Epithelial cell of esophagus (primary cell): Measurements from ENCODE around the gene ZNRF1.

Experiments used
- DNase-seq: peaks from one replicate; pipeline ENCODE4 v3.0.0; 2010; ENCODE audit warnings: low read depth
- H3K4me3 ChIP-seq: 2 replicates; pipeline ENCODE4 v1.5.1; 2011; ENCODE audit warnings: mild to moderate bottlenecking, low read length, control low read depth
- TF ChIP-seq, protein P1 (sequence below): IDR thresholded peaks from 2 replicates; pipeline ENCODE4 v1.5.1; 2011; ENCODE audit warnings: low read depth, mild to moderate bottlenecking, low read length, control low read depth, inconsistent platforms; ENCODE audit not compliant: insufficient read depth; ENCODE audit errors: missing control alignments

Gene ZNRF1

DNA sequence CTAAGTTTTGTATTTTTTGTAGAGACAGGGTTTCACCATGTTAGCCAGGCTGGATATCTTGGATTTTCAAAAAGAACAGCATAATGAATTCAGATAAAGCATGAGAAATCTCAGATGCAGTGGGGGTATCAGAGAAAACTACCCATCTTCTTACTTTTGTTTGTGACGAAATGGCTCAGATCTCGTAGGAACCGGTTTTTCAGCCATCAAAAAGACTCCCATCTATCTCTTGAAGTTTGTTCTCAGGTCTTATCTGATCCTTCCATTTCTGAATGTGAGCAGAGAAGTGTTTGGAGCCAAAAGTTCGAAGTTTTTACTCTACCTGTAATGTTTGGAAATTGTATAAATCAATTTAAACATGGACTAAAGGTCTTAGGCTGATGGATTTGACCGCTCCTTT is 60.6 kb downstream of the ZNRF1 start:
- H3K4me3 ChIP-seq = no peak overlapping the region
- TF ChIP-seq, protein P1, sequence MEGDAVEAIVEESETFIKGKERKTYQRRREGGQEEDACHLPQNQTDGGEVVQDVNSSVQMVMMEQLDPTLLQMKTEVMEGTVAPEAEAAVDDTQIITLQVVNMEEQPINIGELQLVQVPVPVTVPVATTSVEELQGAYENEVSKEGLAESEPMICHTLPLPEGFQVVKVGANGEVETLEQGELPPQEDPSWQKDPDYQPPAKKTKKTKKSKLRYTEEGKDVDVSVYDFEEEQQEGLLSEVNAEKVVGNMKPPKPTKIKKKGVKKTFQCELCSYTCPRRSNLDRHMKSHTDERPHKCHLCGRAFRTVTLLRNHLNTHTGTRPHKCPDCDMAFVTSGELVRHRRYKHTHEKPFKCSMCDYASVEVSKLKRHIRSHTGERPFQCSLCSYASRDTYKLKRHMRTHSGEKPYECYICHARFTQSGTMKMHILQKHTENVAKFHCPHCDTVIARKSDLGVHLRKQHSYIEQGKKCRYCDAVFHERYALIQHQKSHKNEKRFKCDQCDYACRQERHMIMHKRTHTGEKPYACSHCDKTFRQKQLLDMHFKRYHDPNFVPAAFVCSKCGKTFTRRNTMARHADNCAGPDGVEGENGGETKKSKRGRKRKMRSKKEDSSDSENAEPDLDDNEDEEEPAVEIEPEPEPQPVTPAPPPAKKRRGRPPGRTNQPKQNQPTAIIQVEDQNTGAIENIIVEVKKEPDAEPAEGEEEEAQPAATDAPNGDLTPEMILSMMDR = no peak
- no peak for DNase-seq

DNA sequence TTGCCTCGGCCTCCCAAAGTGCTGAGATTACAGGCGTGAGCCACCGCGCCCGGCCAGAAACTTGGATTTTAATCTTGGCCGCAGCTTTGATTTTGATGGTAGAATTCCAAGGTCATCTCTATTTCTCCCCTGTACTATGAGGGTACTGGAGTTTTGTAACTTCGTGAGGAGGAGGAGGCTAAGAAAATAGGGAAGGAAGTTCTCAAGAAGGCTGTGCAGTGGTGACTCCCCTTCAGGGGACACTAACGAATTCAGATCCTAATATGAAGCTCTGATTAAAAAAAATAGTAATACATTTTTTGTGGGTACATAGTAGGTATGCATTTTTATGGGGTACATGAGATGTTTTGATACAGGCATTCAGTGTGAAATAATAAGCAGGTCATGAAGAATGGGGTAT is 61.9 kb downstream of the ZNRF1 start:
- no peak overlapping the region for H3K4me3 ChIP-seq
- no peak for DNase-seq
- TF ChIP-seq, protein P1 = no peak

DNA sequence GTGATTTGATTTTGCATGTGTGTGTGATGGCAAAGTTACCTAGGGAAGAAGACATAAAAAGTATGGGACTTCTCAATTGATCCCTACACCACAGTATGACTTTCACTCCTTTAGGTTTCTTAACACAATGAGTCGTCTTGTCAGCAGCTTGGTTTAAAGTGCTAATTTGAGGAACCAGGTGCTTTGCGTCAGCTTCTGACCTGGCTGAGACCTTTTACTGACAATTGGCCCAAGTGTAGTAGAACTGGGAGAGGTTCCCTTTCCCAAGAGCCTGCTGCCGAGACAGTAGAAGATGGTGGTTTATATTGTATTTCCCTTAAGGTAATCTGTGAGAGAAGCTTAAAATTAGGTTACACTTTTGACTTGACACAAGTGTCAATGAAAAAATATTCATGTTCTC is 62.8 kb downstream of the ZNRF1 start:
- TF ChIP-seq, protein P1 = no peak
- no peak for DNase-seq
- no peak overlapping the region for H3K4me3 ChIP-seq

DNA sequence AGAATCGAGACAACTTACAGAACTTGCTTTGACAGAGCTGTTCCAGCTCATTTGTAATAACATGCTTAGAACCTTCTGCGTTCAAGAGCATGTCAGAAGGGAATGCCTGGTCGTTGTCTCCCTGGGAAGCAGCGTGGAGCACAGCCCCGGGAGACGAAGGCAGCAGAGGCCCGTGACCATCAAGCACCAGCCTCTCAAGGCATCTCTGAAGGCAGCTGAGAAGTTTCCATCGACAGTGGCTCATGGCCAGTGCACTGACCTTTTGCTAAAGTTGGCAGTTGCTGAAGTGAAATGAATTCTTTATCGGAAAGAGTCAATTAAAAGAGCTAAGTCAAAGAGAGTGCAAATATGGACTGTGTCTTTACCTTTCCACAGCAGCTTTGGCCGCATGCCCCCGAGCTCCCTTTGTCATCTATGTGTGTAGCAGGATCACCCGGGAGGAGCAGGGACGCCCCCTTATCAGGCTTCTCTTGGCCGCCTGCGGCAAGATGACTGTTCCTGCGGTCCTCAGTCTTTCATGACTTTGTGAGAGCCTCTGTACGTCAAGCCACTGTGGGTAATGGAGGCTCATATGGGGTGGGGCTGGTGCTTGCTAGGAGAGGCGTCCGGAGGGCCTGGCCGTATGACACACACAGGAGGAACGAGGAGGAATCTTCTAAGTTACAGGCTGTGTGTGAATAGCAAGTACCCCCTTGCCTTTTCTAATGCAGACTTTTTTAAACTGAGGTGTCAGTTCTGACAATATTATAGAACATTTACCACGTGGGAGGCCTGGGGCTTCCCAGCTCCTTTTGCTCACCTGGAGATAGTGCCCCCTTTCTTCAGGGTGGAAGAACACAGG is 63.5 kb downstream of the ZNRF1 start:
- H3K4me3 ChIP-seq = no peak overlapping the region
- DNase-seq = no peak
- TF ChIP-seq, protein P1 = no peak

DNA sequence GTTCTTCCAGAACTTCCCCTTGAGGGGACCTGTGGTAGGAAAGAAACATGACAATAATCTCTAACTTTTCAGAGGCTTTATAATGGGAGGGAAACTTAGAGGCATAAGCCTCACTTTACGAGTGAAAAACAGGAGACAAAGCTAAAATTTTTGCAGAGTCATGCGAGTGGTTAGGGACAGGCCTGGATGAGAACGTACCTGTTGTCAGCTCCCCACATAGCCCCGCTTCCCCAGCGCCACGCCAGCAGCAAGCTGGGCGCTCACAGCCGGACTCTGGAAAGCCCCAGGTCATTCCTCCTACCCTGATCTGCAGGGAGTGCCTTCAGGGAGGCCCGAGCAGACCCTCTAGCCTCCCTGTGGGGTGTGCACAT is 64.1 kb downstream of the ZNRF1 start:
- H3K4me3 ChIP-seq = no peak overlapping the region
- DNase-seq = no peak
- TF ChIP-seq, protein P1 = no peak

DNA sequence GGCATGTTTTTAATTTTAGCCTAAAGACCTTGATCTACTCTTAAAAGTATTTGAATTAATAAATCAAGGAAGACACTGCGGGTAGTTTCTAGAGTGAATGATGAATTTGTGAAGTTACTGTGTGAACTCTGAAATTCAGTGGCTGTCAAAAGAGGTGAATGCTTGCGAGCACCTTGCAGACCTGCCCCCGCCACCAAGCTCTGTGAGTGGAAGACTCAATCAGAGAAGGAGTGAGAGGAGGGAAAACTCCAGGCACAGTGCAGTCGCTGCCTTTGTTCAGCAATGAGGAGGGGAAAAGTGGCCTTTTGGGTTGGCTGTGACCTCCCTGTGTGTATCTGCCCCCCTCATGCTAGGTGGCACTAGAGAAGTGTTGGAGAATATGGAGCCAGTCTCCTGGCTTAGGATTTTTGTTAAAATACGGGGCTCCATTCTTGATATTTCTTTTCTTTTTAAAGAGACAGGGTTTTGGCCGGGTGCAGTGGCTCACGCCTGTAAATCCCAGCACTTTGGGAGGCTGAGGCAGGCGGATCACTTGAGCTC is 64.8 kb downstream of the ZNRF1 start:
- TF ChIP-seq, protein P1 = no peak
- DNase-seq = no peak
- no peak overlapping the region for H3K4me3 ChIP-seq

DNA sequence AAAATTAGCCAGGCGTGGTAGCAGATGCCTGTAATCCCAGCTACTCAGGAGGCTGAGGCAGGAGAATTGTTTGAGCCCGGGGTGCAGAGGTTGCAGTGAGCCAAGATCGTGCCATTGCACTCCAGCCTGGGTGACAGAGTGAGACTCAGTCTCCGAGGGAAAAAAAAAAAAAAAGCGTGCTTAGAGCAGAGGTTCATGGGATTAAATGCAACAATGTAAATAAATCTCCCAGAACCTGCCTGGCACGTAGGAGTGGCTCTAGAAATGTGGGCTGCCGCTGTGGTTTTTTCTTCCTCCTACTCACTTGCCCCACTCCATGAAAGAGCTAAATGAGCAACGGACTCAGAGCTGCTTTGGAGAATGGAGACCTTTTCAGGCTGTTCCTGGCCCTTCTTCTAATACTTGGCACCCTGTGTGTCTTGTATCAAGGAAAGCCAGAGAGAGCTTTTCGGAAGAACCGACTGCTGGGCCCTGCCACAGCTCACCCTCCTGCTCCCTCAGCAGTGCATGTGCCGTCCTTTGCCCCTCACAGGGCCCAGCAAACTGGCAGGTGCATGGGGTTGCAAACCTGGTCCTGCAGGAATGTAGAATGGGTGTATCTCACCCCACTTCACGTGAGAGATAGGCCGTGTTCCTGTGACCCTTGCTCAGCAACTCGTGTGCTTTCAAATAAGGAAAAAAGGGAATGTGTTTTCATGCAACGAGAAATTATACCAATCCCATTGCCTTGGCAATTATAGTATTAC is 65.8 kb downstream of the ZNRF1 start:
- peak; percentile 81 for DNase-seq
- TF ChIP-seq, protein P1 = no peak
- no peak overlapping the region for H3K4me3 ChIP-seq
